A549 treated with GW870086 at 1 μM for 4 hours (cell line): ENCODE data around the gene TRIM10. TPM values are rescaled to one million over a fixed set of nuclear protein-coding genes. Genes with fewer than 3 reads are reported as not detected.

Experiments
- total RNA-seq: library from RNA; stranded (reverse); fragments of 200-300 nt; extraction: Qiagen RNA extraction; gene quantifications from 5 replicates; pipeline ENCODE4 v1.2.3, GENCODE V29; 2022; ENCODE audit warnings: low read depth

Gene TRIM10
- not detected in 5 replicates for total RNA-seq

GRCh38 chr6:30160785-30161531 is at the start of gene TRIM10:
TSS of gene TRIM10 (minus strand) at chr6:30161211. CDS start at chr6:30160858, 353 bp downstream.

GRCh38 chr6:30163090-30163917 is 2.3 kb upstream of the TRIM10 start, which contains the start of gene TRIM15:
TSS of gene TRIM15 (plus strand) at chr6:30163546. CDS start at chr6:30163685, 139 bp downstream.

GRCh38 chr6:30135757-30136156 is 25.3 kb downstream of the TRIM10 start, which contains the start of gene TRIM40:
TSS of gene TRIM40 (plus strand) at chr6:30136140. CDS start at chr6:30137037, 897 bp downstream.

GRCh38 chr6:30113003-30113759 is 47.8 kb downstream of the TRIM10 start, which contains the start of gene TRIM31:
TSS of gene TRIM31 (minus strand) at chr6:30113090. CDS start at chr6:30112805, 285 bp downstream.

Other genes with a start within 250 kb of the TRIM10 start
- gene HLA-A, start 218.7 kb downstream of the TRIM10 start, total RNA-seq, result 125 to 148 TPM (median 139 TPM) in 5 replicates
- 28.4 to 35.3 TPM (median 32.7 TPM) in 5 replicates for gene POLR1H, start 99.9 kb downstream of the TRIM10 start, total RNA-seq
- gene PPP1R11, start 94.0 kb downstream of the TRIM10 start, total RNA-seq, result 38.7 to 42.0 TPM (median 39.5 TPM) in 5 replicates
- gene RNF39, start 85.4 kb downstream of the TRIM10 start, total RNA-seq, result not detected in 5 replicates
- gene TRIM31, start 48.1 kb downstream of the TRIM10 start, total RNA-seq, result 0.33 to 1.4 TPM (median 0.83 TPM) in 5 replicates
- not detected in 5 replicates for gene TRIM40, start 25.1 kb downstream of the TRIM10 start, total RNA-seq
- not detected in 5 replicates for gene TRIM15, start 2.3 kb upstream of the TRIM10 start, total RNA-seq
- 26.9 to 28.8 TPM (median 28.0 TPM) in 5 replicates for gene TRIM26, start 52.2 kb upstream of the TRIM10 start, total RNA-seq
- gene TRIM39, start 165.7 kb upstream of the TRIM10 start, total RNA-seq, result 6.6 to 8.1 TPM (median 7.5 TPM) in 5 replicates
- gene RPP21, start 183.9 kb upstream of the TRIM10 start, total RNA-seq, result 60.1 to 74.0 TPM (median 65.1 TPM) in 5 replicates